Activated CD8-positive, alpha-beta memory T cell treated with anti-CD3 and anti-CD28 coated beads for 36 hours (primary cell): ENCODE data around the gene BAG5. TPM values are rescaled to one million over a fixed set of nuclear protein-coding genes. Genes with fewer than 3 reads are reported as not detected.

Experiments used
- CTCF ChIA-PET: fragments of 350-600 bp; sonication (Branson Sonifier 250); formaldehyde crosslinking; loops from one replicate; lab custom pipeline; 2021; ENCODE audit warnings: antibody characterized with exemption; lab: Charles Lee
- POLR2A ChIA-PET: fragments of 350-600 bp; sonication (Branson Sonifier 250); formaldehyde crosslinking; loops from one replicate; lab custom pipeline; 2021; ENCODE audit warnings: antibody characterized with exemption; lab: Charles Lee
- total RNA-seq, 2 experiments: library from RNA; stranded (reverse); gene quantifications; one replicate each; pipeline ENCODE4 v1.2.3, GENCODE V29; 2021

Gene BAG5
- total RNA-seq, 2 experiments from 2014 or later = 34.9 to 37.9 TPM

GRCh38 chr14:103508521-103509329, 53.7 kb downstream of the BAG5 start:
- CTCF ChIA-PET = no interaction called here
- POLR2A ChIA-PET = no interaction called here

GRCh38 chr14:103507751-103508150, 54.7 kb downstream of the BAG5 start:
- ChIA-PET POLR2A (no interaction called here), CTCF (interaction anchor here (1.2 kb wide), 1 partner anchor 39 kb away, joined by 3 read pairs; no protein-coding TSS in a partner anchor)

Other genes starting within 250 kb of the BAG5 start
- gene EIF5, start 228.4 kb downstream of the BAG5 start, total RNA-seq = 100 to 1,000 TPM; 365 to 375 TPM
- gene MARK3, start 177.2 kb downstream of the BAG5 start, total RNA-seq = 10 to 100 TPM; 81.7 to 83.4 TPM
- gene CKB, start 39.8 kb downstream of the BAG5 start, total RNA-seq = 1 to 10 TPM; 1.7 to 3.0 TPM
- 10 to 100 TPM; 23.2 TPM for gene TRMT61A, start 33.5 kb downstream of the BAG5 start, total RNA-seq
- 10 to 100 TPM; 40.1 to 42.2 TPM for gene COA8, start 303 bp upstream of the BAG5 start, total RNA-seq
- gene KLC1, start 66.6 kb upstream of the BAG5 start, total RNA-seq = 100 to 1,000 TPM; 120 to 130 TPM
- gene XRCC3, start 152.8 kb upstream of the BAG5 start, total RNA-seq = 10 to 100 TPM; 60.7 to 63.5 TPM
- gene ZFYVE21, start 153.2 kb upstream of the BAG5 start, total RNA-seq = 10 to 100 TPM; 15.6 to 15.9 TPM